Myocyte (in vitro differentiated cells): ENCODE measurements around the gene INTS3. TPM values are rescaled to one million over a fixed set of nuclear protein-coding genes. Genes with fewer than 3 reads are reported as not detected.
"Not testable (repeated sequence)": the region's sequence is repeated elsewhere in the genome, so short reads cannot be mapped to it uniquely, and the experiment has no call there.

Source experiments
- DNase-seq: peaks from one replicate; pipeline ENCODE4 v3.0.0-alpha.2; 2012; ENCODE audit warnings: low read depth
- total RNA-seq: library from RNA; depleted of rRNA; stranded (reverse); fragments of >200 nt; gene quantifications from 2 replicates; pipeline ENCODE4 v1.2.3, GENCODE V29; 2014

INTS3 gene
- total RNA-seq, 1 donor from 2014 or later = 24.0 TPM

- no peak for DNase-seq
Observed at GRCh38 chr1:153778051-153778823, 50.4 kb downstream of the INTS3 start.

GRCh38 chr1:153778824-153779519 lies 51.1 kb downstream of the INTS3 start:
- DNase-seq = no peak

GRCh38 chr1:153779781-153780541 lies 52.1 kb downstream of the INTS3 start:
- DNase-seq = no peak

- DNase-seq = no peak
Observed at GRCh38 chr1:153780551-153780950, 52.7 kb downstream of the INTS3 start.

- not testable (repeated sequence) for DNase-seq
Observed at GRCh38 chr1:153782648-153783047, 54.8 kb downstream of the INTS3 start.

- DNase-seq = peak; percentile 86
Observed at GRCh38 chr1:153783233-153784190, 55.7 kb downstream of the INTS3 start.

GRCh38 chr1:153786038-153786790 lies 58.4 kb downstream of the INTS3 start:
- DNase-seq = no peak

GRCh38 chr1:153789478-153790034 lies 61.7 kb downstream of the INTS3 start:
- DNase-seq = no peak

- peak; percentile 92 for DNase-seq
Observed at GRCh38 chr1:153790313-153790965, 62.6 kb downstream of the INTS3 start.

- peak; percentile 80 for DNase-seq
Observed at GRCh38 chr1:153790966-153791647, 63.3 kb downstream of the INTS3 start.

- peak; percentile 18 for DNase-seq
Observed at GRCh38 chr1:153791648-153792253, 63.9 kb downstream of the INTS3 start.

- no peak for DNase-seq
Observed at GRCh38 chr1:153792631-153793041, 64.8 kb downstream of the INTS3 start.

GRCh38 chr1:153793261-153793972 lies 65.6 kb downstream of the INTS3 start:
- DNase-seq = no peak

- no peak for DNase-seq
Observed at GRCh38 chr1:153793973-153794615, 66.2 kb downstream of the INTS3 start.

GRCh38 chr1:153794624-153795329 lies 66.9 kb downstream of the INTS3 start:
- no peak for DNase-seq

GRCh38 chr1:153795330-153795837 lies 67.5 kb downstream of the INTS3 start:
- no peak for DNase-seq
